H1 (cell line): Measurements from ENCODE around the gene GSTT2. TPM values are rescaled to one million over a fixed set of nuclear protein-coding genes. Genes with fewer than 3 reads are reported as not detected.

Experiments
- YY1 ChIP-seq: IDR thresholded peaks from 2 replicates; pipeline ENCODE4 v1.6.1; 2011; ENCODE audit warnings: low read depth, mild to moderate bottlenecking, low read length
- polyA plus RNA-seq, 7 experiments: library from polyadenylated mRNA; depleted of rRNA in 3 of 7; stranded (reverse) in 5 of 7; unstranded in 2 of 7; fragments of >200 nt in 5 of 7; fragments of 200-250 nt in 2 of 7; gene quantifications; 1 replicate in 5 of 7; 2 replicates in 1 of 7; 4 replicates in 1 of 7; pipeline versions ENCODE4 v1.2.1 to v1.2.3, GENCODE V29; 2011 to 2013; ENCODE audit warnings: missing spikeins in 2 of 7, mixed read lengths in 2 of 7
- total RNA-seq: library from RNA; stranded (reverse); fragmentation: NEBNext Ultra II Directional; extraction: Animal tissue kit (Norgen Biotek cat#: 25700); gene quantifications from 2 replicates; pipeline ENCODE4 v1.2.1, GENCODE V29; 2021

Gene GSTT2
- total and polyA plus RNA-seq, 2 of the 8 experiments (the other 6 are each of a cell fraction or from before 2014, with no cell fraction given) = 1.1 to 1.5 TPM

DNA sequence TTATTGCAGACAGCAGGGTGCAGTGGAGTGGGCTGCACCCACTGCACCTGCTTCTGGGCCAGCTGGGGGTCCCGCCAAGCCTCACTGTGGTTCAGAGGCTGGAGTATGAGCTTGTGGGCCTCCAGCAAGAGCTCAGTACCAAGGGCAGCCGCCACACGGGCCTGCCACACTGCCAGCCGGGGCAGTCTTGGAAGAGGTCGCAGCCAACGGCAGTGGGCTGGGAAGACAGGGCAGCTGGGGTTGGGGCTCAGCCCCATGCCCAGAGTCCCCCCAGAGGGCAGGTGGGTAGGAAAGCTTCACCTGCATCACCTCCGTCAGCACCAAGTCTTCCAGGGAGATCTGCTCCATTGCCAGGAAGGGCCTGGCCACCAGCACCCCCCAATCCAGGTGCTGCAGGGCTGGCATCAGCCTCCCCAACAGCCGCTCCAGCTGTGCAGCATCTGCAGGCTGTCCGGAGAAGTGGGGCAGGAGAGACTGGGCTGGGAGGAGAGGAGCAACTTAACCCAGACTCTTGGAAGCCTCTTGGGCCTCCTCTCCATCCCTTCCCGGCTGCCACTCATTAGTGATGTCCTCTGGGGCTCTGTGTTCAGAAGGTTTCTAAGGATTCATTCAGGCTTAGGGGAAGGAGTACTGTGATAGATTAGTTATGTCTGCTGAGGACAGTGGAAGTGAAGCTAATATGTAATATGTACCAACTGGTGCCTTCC lies 26.4 kb downstream of the GSTT2 start (continued):
- TF ChIP-seq YY1 = no peak
